Measurements from ENCODE around the gene TAS2R39.
"Not testable (repeated sequence)": the region's sequence is repeated elsewhere in the genome, so short reads cannot be mapped to it uniquely, and the experiment has no call there.

TAS2R39 gene

DNA sequence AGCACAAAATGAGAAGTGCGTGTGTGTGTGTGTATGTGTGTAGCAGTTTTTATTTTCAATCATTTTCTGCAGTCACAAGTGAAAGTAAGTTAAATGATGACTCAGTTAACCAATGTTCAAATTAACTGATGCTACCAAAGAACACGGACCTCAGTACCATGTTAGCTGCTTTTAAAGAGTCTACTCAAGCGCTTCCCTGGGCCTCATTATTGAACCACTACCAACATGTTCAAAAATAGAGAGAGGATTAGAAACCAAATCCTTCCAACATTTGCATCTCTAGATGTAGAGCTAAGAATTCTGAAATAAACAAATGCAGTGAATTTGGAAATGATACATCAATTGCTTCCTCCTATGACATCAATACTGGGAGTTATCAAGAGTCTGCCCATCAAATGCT, at the start of gene TAS2R39:
Gene TAS2R39 (plus strand): TSS at position 396 of the 400 bp plus-strand sequence. CDS start 0 bp downstream, at position 396.
- FAIRE-seq: no peak

GRCh38 chr7:143147070-143147469, 36.1 kb upstream of the TAS2R39 start:
- no peak for FAIRE-seq

- no peak for FAIRE-seq
These were observed 35.2 kb upstream of the TAS2R39 start for GRCh38 chr7:143148050-143148449.

- no peak for FAIRE-seq
These were observed 34.6 kb upstream of the TAS2R39 start for GRCh38 chr7:143148651-143149050.

GRCh38 chr7:143150696-143151095, 32.5 kb upstream of the TAS2R39 start:
- FAIRE-seq: not testable (repeated sequence)

DNA sequence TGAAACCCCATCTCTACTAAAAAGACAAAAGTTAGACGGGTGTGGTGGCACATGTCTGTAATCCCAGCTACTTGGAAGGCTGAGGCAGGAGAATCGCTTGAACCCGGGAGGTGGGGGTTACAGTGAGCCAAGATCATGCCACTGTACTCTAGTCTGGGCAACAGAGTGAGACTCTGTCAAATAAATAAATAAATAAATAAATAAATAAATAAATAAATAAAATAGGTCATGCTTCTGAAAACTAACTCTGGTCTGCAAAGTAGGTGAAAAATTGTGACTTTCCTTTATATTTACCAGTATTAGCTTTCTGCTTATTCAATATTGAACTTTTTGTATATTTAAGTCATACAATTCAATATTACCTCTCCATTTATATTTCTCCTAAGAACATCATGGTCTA, 24.6 kb upstream of the TAS2R39 start:
- not testable (repeated sequence) for FAIRE-seq

- no peak for FAIRE-seq
These were observed 11.5 kb upstream of the TAS2R39 start for GRCh38 chr7:143171697-143172096.

DNA sequence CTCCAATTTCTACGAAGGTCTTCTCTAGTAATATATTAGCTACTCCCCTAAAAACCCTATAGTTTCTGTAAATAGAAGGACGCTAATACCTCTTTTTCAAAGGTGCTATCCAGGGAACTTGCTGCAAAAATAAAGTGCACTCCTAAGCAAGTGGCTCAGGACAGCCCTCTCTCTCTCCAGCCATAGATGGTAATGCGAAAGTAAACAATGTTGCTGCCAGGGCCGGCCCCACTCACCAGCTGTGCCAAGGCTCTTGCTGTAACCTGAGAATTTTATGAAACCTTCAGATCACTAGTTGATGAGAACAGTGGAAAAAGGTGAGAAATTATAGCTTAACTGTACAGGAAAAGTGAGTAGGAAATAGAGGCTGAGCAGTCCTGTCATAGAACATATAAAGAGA, 10.9 kb upstream of the TAS2R39 start:
- FAIRE-seq: no peak

DNA sequence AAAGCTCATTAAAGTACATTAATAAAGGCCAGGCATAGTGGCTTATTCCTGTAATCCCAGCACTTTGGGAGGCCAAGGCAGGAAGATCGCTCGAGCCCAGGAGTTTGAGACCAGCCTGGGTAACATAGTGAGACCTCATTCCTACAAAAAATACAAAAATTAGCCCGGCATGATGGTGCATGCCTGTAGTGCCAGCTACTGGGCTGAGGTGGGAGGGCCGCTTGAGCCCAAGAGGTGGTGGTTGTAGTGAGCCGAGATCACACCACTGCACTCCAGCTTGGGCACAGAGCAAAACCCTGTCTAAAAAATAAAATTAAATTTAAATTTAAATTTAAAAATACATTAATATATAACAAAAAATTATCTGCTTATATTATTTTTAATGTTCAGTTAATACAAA, 7.1 kb upstream of the TAS2R39 start:
- no peak for FAIRE-seq

DNA sequence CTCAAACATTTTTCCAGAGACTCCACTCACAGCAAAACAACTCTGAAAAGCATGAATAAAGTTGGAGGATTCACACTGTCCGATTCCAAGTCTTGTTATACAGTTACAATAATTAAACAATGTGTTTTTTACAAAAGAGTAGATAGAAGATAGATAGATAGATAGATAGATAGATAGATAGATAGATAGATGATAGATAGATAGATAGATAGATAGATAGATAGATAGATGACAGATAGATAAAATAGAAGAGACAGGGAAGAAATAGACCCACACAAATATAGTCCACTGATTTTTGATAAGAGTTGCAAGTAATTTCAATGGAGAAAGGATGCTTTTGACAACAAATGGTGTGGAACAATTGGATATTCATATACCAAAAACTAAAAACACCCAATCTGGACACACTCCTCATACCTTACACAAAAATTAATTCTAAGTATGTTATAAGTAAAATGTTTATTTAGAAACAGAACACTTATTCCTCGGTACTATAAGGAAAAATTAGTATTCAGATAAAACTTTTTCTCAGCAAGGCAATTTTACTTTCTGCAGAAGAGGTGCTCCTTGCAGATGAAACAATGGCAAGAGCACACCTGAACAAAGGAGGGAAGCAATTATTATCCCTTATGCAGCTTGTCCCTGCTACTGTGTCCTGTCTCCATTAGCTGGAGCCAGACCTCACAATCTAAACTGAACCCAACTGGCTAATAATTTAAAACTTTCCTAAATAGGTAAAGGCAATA, 5.7 kb upstream of the TAS2R39 start:
- FAIRE-seq: no peak

GRCh38 chr7:143180771-143181170, 2.4 kb upstream of the TAS2R39 start:
- not testable (repeated sequence) for FAIRE-seq

DNA sequence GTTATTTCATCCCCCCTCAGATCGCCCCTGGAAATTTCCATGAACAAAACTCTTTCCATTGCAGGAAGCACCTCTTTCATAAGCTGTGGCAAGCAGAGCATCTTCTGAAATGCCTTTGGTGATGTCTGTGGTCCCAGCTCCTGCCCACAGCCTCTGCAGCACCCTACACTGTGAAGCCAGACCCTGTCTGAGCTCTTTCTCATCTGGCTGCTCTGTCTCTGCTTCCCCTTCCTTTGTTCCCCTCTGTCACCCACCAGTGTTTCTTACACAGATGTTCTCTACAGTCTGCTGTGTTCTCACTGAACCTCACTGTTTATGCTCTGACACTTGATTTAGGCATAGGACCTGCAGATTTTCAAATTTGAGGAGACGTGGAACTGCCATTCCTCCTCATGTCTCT, 1.9 kb upstream of the TAS2R39 start:
- FAIRE-seq: no peak

DNA sequence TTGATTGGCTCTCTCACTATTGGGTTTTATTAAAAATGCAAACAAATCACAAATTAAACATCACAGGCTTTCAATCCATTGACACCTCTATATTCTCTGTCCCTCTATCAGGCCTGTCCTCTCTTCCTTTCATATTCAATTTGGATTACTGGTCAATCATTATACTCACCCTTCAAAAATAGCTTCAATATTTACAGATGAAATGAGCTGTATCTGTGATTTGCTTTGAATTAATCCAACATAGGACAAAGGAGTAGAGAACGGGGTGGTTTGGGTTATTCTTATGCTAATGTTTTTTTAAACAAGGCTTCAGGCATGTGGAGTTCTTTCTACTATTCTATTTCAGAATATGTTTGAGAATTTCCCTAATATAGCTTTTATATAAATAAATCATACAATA, 2.3 kb downstream of the TAS2R39 start:
- FAIRE-seq: no peak

DNA sequence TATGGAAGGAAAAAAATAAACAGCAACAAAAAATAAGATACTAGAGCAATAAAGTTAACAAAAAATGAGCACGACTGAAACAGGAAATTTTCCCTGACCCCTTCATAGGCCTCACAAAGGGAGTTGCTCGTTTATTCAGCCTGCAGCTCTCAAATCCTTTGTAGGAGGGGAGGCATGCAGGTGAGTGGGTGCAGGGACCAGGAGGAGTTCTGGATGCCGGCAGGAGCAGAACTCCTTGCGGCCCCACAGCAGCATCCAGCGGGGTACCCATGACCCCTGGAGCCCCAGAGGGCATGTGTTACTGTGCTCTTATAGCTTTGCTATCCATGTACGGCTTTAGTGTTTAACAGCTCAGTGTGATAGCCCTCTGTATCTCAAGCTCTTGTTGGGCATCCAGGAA, 5.8 kb downstream of the TAS2R39 start:
- FAIRE-seq: no peak

DNA sequence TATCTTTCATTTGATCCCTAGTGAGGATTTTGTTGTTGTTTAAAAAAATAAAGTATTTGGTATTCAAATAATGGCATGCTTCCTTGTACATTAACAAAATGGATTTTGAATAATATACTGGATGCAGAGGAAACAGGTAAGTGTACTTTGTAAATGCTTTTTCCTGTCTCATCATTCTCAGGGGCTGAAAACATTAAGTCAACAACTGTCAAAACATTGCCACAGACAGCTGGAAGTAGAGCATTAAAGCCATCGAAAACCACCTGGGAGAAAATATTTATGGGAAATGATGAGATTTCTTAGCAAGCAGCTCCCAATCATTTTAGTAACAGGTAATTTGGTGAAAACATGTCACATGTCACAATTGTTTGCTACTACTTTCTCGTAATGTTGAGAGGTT, 10.7 kb downstream of the TAS2R39 start:
- FAIRE-seq: no peak

DNA sequence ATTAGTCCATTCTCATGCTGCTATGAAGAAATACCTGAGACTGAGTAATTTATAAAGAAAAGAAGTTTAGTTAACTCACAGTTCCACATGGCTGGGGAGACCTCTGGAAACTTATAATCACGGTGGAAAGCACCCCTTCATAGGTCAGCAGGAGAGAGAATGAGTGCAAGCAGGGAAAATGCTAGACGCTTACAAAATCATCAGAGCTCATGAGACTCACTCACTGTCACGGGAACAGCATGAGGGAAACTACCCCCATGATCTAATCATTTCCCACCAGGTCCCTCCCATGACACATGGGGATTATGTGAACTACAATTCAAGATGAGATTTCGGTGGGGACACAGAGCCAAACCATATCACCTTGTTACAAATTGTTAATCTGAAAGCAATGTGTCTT, 15.8 kb downstream of the TAS2R39 start:
- FAIRE-seq: no peak

GRCh38 chr7:143202161-143202560, 18.9 kb downstream of the TAS2R39 start:
- no peak for FAIRE-seq

- no peak for FAIRE-seq
These were observed 20.2 kb downstream of the TAS2R39 start for GRCh38 chr7:143203386-143203785.

- no peak for FAIRE-seq
These were observed 22.5 kb downstream of the TAS2R39 start for GRCh38 chr7:143205560-143206293.

DNA sequence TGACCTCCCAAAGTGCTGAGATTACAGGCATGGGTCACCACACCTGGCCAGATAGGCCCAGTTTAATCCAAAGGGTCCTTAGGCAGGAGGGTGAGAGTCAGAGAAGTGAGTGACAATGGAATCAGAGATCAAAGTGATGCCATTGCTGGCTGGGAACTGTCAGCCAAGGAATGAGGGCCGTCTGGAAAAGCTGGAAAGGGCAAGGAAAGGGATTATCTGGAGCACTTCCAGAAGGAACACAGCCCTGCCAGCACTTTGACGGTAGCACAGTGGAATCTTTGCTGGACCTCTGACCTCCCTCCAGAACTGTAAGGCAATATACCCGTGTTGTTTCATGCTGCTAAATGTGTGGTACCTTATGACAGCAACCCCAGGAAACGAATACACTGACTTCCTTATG, 27.3 kb downstream of the TAS2R39 start:
- FAIRE-seq: no peak

DNA sequence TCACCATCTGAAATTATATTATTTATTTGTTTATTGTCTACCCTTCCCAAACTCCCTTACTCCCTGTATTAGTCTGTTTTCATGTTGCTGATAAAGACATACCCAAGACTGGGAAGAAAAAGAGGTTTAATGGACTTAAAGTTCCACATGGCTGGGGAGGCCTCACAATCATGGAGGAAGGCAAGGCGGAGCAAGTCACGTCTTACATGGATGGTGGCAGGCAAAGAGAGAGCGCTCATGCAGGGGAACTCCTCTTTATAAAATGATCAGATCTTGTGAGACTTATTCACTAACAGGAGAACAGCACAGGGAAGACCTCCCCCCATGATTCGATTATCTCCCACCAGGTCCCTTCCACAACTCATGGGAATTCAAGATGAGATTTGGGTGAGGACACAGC, 30.3 kb downstream of the TAS2R39 start:
- not testable (repeated sequence) for FAIRE-seq

DNA sequence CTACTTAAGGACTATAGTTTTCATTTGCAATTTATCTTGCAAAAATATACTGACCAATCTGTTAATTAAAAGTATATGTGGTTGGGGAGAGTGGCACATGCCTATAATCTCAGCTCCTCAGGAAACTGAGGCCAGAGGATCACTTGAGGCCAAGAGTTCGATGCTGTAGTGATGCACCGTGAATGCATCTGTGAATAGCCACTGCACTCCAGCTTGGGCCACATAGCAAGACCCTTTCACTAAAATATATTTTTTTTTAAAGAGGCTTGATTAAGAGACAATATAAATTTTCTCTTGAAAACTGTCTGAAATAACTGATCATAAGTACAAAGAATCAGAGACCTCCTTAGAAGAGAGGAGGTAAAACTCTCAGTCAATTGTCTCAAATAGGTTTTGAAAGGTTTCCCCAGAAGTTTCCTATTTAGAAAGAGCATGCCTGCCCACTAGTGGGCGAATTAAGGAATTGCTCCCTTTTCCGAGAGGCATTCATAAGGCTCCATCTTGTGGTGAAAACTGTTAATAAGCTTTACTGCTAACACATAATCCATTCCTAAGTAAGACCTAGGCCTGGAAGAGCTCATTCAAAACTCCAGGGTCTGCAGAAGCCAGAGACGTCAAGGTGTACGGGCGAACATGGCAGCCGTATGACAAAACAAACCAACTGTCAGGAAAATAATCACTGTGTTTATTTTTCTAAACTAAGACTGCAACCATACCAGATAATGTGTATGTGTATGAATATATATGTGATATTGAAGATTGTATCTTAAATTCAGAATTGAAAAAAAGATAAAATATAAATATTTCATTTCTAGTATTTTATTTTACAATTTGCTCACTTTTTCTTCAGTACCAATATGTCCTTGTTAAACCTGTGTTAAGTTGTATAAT, 31.8 kb downstream of the TAS2R39 start:
- peak; percentile 91 for FAIRE-seq

DNA sequence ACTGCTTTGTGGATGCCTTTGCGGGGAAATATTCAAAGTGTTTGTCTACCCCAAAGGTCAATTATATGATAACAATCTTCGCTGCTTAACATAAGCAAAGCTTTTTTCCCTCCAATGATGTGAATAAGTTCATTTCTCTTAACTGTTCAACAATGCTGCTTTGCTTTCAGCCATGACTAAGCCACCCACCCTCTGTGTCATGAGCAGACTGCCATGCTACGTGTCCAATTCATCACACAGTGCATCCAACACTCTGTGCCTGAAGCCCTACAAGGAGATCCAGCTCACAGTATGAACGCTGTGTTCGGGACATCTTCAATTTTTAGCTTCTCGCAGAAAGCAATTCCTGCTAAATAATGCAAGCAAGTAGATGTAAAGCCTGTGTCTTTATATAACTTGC, 32.9 kb downstream of the TAS2R39 start:
- FAIRE-seq: no peak
